NCI-H2107 (cell line): ENCODE measurements around the gene GPR107.

Experiments used
- DNase-seq: peaks from one replicate; lab custom pipeline; 2025; lab: John Stamatoyannopoulos, UW

GPR107 gene

GRCh38 chr9:130054325-130054786, 650 bp downstream of the GPR107 start:
- no peak for DNase-seq

GRCh38 chr9:130054820-130055219, 1.1 kb downstream of the GPR107 start:
- no peak for DNase-seq

- no peak for DNase-seq
Observed at GRCh38 chr9:130058154-130058553, 4.4 kb downstream of the GPR107 start.

- no peak for DNase-seq
Observed at GRCh38 chr9:130058887-130059286, 5.2 kb downstream of the GPR107 start.

- no peak for DNase-seq
Observed at GRCh38 chr9:130060296-130060695, 6.6 kb downstream of the GPR107 start.

- no peak for DNase-seq
Observed at GRCh38 chr9:130062750-130063149, 9.0 kb downstream of the GPR107 start.

GRCh38 chr9:130064621-130065020, 10.9 kb downstream of the GPR107 start:
- no peak for DNase-seq

- no peak for DNase-seq
Observed at GRCh38 chr9:130069048-130069447, 15.3 kb downstream of the GPR107 start.

GRCh38 chr9:130072515-130073235, 19.0 kb downstream of the GPR107 start:
- DNase-seq, result no peak

GRCh38 chr9:130073373-130073772, 19.7 kb downstream of the GPR107 start:
- DNase-seq, result no peak

GRCh38 chr9:130078547-130078946, 24.8 kb downstream of the GPR107 start:
- no peak for DNase-seq

- DNase-seq, result no peak
Observed at GRCh38 chr9:130084337-130084736, 30.6 kb downstream of the GPR107 start.

GRCh38 chr9:130088051-130088450, 34.3 kb downstream of the GPR107 start:
- DNase-seq, result no peak

GRCh38 chr9:130089141-130089540, 35.4 kb downstream of the GPR107 start:
- DNase-seq, result no peak

- DNase-seq, result no peak
Observed at GRCh38 chr9:130090915-130091314, 37.2 kb downstream of the GPR107 start.

GRCh38 chr9:130092910-130093309, 39.2 kb downstream of the GPR107 start:
- DNase-seq, result no peak

- no peak for DNase-seq
Observed at GRCh38 chr9:130095872-130096271, 42.2 kb downstream of the GPR107 start.

- no peak for DNase-seq
Observed at GRCh38 chr9:130100681-130101080, 47.0 kb downstream of the GPR107 start.

GRCh38 chr9:130101915-130102314, 48.2 kb downstream of the GPR107 start:
- DNase-seq, result no peak

- no peak for DNase-seq
Observed at GRCh38 chr9:130104491-130105193, 50.9 kb downstream of the GPR107 start.

- no peak for DNase-seq
Observed at GRCh38 chr9:130106860-130107233, 53.1 kb downstream of the GPR107 start.

GRCh38 chr9:130107234-130107861, 53.6 kb downstream of the GPR107 start:
- DNase-seq, result peak; percentile 67

- no peak for DNase-seq
Observed at GRCh38 chr9:130107955-130108354, 54.2 kb downstream of the GPR107 start.
